Measurements from ENCODE around the gene ATP10A.

The ATP10A gene

DNA sequence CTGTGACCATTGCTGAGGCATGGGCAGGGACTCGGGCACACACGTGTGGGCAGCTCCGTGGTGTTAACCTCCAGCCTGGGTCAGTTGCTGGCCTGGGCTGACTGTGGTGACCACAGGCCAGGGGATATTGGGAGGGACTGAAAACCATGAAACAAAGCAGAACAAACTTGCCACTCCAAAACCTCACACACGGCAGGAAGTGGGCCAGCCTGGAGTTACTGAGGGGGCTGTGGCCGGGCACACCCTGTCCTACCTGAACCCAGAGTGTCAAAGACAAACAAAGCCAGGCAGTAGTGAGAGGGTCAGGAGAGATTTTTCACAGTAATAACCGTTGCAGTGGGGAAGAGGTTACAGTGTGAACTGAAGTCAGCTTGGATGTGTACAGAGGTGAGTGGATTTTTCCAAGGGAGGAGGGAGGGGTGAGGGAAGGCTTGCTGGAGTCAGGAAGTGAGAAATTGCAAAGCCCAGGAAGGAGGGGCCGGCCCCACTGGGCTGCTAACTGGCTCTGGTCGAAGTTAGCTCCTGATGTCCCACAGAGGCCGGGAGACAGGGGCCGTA is 40.0 kb upstream of the ATP10A start:
- no peak for DNase-seq (ENCODE audit: low read depth)
- TF ChIP-seq, protein P1, sequence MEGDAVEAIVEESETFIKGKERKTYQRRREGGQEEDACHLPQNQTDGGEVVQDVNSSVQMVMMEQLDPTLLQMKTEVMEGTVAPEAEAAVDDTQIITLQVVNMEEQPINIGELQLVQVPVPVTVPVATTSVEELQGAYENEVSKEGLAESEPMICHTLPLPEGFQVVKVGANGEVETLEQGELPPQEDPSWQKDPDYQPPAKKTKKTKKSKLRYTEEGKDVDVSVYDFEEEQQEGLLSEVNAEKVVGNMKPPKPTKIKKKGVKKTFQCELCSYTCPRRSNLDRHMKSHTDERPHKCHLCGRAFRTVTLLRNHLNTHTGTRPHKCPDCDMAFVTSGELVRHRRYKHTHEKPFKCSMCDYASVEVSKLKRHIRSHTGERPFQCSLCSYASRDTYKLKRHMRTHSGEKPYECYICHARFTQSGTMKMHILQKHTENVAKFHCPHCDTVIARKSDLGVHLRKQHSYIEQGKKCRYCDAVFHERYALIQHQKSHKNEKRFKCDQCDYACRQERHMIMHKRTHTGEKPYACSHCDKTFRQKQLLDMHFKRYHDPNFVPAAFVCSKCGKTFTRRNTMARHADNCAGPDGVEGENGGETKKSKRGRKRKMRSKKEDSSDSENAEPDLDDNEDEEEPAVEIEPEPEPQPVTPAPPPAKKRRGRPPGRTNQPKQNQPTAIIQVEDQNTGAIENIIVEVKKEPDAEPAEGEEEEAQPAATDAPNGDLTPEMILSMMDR (IDR thresholded peaks at IDR 0.05; ENCODE audit: insufficient read depth, low read depth, low read length, missing control alignments), result no peak
- H3K4me3 ChIP-seq (ENCODE audit: low read depth, low read length), result no peak overlapping the region

DNA sequence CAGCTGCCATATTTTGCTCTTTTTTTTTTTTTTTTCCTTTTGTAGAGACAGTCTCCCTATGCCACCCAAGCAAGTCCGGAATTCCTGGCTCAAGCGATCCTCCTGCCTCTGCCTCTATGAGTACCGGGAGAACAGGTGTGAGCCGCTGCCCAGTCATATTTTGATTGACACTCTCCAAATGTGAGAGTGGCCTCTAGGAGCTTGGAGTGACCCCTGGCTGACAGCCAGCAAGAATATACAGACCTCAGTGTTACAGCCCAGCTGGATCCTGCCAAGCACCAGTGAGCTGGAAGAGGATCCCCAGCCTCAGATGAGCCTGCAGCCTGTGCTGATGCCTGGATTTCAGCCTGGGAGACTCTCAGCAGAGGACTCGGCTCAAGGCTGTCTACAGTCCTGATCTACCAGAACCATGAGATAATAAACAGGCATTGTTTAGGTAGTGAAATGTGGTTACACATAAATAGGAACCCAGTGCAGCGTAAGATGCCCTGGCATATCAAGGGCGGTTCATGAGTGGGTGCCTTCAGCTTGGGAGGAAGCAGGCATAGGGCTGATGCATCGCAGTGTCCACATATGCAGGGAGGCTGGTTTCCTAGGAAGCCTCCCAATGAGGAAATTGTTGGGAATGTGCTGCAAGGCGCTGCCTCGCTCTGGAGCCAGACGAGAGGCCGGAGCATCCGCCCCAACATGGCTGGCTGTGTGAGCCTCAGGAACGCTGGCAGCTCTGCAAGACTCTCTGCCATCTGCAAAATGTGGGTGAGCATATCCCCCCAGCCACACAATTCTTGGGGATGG is 38.9 kb upstream of the ATP10A start:
- DNase-seq (ENCODE audit: low read depth), result no peak
- TF ChIP-seq, protein P1 (IDR thresholded peaks at IDR 0.05; ENCODE audit: insufficient read depth, low read depth, low read length, missing control alignments), result no peak
- H3K4me3 ChIP-seq (ENCODE audit: low read depth, low read length), result no peak overlapping the region

DNA sequence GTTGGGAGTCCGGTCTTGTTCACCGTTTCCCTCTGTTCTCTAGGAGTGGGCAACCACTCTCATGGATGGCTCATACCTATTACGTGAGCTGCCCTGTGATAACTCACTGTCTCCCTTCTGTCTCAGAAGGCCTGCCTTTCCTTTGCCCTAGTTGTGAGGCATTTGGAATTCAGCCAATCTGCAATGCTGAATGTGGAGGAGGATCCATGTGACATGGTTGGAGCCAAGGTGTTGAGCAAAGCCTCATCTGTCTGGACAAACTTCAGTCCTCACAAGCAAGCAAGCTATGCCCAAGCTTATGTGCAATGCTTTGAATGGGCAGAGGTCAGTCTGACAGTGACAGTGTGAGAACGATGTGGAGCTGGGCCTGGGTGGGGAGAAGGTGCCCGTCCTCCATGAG is 37.8 kb upstream of the ATP10A start:
- no peak for DNase-seq (ENCODE audit: low read depth)
- H3K4me3 ChIP-seq (ENCODE audit: low read depth, low read length), result no peak overlapping the region
- TF ChIP-seq, protein P1 (IDR thresholded peaks at IDR 0.05; ENCODE audit: insufficient read depth, low read depth, low read length, missing control alignments), result no peak

DNA sequence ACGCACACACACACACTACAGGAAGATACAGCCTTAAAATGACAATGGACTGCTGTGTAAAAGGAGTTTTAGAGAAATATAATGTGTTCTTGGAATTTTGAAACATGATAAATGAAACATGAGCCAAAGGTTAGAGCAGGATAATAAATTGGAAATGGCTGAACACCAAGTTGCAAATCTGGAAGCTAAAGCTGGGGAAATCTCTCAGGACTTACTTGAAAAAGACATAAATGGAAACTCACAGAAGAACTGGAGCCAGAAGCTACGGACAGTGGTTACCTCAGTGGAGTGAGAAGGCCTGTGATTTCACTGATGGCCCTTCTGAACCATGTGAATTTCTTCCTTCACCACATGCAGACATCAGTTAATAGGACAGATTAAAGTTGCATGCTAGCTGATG is 37.3 kb upstream of the ATP10A start:
- no peak for DNase-seq (ENCODE audit: low read depth)
- TF ChIP-seq, protein P1 (IDR thresholded peaks at IDR 0.05; ENCODE audit: insufficient read depth, low read depth, low read length, missing control alignments), result no peak
- H3K4me3 ChIP-seq (ENCODE audit: low read depth, low read length), result no peak overlapping the region

DNA sequence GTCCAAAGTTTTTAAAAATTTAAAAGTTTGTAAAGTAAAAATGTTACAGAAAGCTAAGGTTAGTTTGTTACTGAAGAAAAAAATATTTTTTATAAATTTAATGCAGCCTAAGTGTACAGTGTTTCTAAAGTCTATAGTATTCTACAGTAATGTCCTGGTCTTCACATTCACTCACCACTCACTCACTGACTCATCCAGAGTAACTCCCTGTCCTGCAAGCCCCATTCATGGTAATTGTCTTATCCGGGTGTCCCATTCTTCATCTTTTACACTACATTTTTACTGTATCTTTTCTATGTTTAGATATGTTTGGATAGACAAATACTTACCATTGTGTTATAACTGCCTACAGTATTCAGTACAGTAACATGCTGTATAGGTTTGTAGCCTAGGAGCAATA is 36.7 kb upstream of the ATP10A start:
- no peak for DNase-seq (ENCODE audit: low read depth)
- H3K4me3 ChIP-seq (ENCODE audit: low read depth, low read length), result no peak overlapping the region
- TF ChIP-seq, protein P1 (IDR thresholded peaks at IDR 0.05; ENCODE audit: insufficient read depth, low read depth, low read length, missing control alignments), result no peak

DNA sequence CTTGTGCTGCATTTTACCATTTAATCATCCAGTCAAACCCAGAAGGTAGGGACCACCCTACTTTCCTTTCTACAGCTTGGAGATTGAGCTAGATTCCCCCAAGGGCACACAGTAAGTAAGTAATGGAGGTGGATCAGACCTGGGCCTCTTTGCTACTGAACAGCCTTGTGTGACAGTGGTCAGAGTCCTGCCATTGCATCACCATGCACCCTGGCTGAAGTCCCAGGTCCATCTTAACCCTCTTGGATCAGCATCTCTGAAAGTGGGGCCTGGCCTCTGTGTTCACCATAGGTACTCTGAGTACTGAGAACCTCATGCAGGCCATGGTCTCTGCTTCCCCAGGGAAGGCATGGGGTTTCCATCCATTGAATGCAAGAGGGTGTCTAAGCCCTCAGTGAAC is 34.5 kb upstream of the ATP10A start:
- H3K4me3 ChIP-seq (ENCODE audit: low read depth, low read length), result no peak overlapping the region
- DNase-seq (ENCODE audit: low read depth), result no peak
- TF ChIP-seq, protein P1 (IDR thresholded peaks at IDR 0.05; ENCODE audit: insufficient read depth, low read depth, low read length, missing control alignments), result no peak
